Smooth muscle cell (in vitro differentiated cells): ENCODE measurements around the gene ZNF467. TPM values are rescaled to one million over a fixed set of nuclear protein-coding genes. Genes with fewer than 3 reads are reported as not detected.

Experiments
- DNase-seq: peaks from one replicate; lab custom pipeline; 2025; ENCODE audit not compliant: unreplicated experiment; lab: John Stamatoyannopoulos, UW
- H2AFZ ChIP-seq: fragments of 200-600 bp; sonication (generic); 2 replicates; pipeline ENCODE4 v1.6.0; 2016; ENCODE audit warnings: antibody characterized with exemption, low read depth, mild to moderate bottlenecking
- H3F3A ChIP-seq: fragments of 200-600 bp; sonication (generic); 2 replicates; pipeline ENCODE4 v1.6.0; 2017; ENCODE audit warnings: antibody characterized with exemption, low read depth
- H3K27ac ChIP-seq: fragments of 200-600 bp; sonication (generic); 2 replicates; pipeline ENCODE4 v1.5.1; 2016; ENCODE audit warnings: low read depth, mild to moderate bottlenecking
- H3K27me3 ChIP-seq: fragments of 200-600 bp; sonication (generic); 2 replicates; pipeline ENCODE4 v1.6.1; 2016; ENCODE audit warnings: low read depth, mild to moderate bottlenecking
- H3K36me3 ChIP-seq: fragments of 200-600 bp; sonication (generic); 2 replicates; pipeline ENCODE4 v1.5.1; 2016; ENCODE audit warnings: low read depth
- H3K4me1 ChIP-seq: fragments of 200-600 bp; sonication (generic); 2 replicates; pipeline ENCODE4 v1.5.1; 2016; ENCODE audit warnings: low read depth
- H3K4me2 ChIP-seq: fragments of 200-600 bp; sonication (generic); 2 replicates; pipeline ENCODE4 v1.6.0; 2016; ENCODE audit warnings: mild to moderate bottlenecking
- H3K4me3 ChIP-seq: fragments of 200-600 bp; sonication (generic); 2 replicates; pipeline ENCODE4 v1.5.1; 2016; ENCODE audit warnings: mild to moderate bottlenecking
- H3K79me2 ChIP-seq: fragments of 200-600 bp; sonication (generic); 2 replicates; pipeline ENCODE4 v1.6.0; 2016; ENCODE audit warnings: low read depth, mild to moderate bottlenecking
- H3K9ac ChIP-seq: fragments of 200-600 bp; sonication (generic); 2 replicates; pipeline ENCODE4 v1.6.0; 2016; ENCODE audit warnings: low read depth
- H3K9me3 ChIP-seq: fragments of 200-600 bp; sonication (generic); replicated peaks from 2 replicates; pipeline ENCODE4 v1.5.1; 2016; ENCODE audit warnings: low read depth
- H4K20me1 ChIP-seq: fragments of 200-600 bp; sonication (generic); 2 replicates; pipeline ENCODE4 v1.6.0; 2016; ENCODE audit warnings: low read depth
- CTCF ChIP-seq: fragments of 200-600 bp; sonication (generic); IDR thresholded peaks from 2 replicates; pipeline ENCODE4 v1.5.1; 2017; ENCODE audit warnings: borderline replicate concordance, mild to moderate bottlenecking, antibody characterized with exemption; ENCODE audit not compliant: insufficient read depth, poor library complexity, severe bottlenecking
- WGBS: methylation state at CpG from one replicate; pipeline ENCODE4 v1.1.7; 2016; ENCODE audit warnings: low lambda C conversion rate; 5-methylcytosine and 5-hydroxymethylcytosine counted together
- polyA plus RNA-seq: library from polyadenylated mRNA; unstranded; fragments of >200 nt; fragmentation: Nextera tagmentation; extraction: Ambion mirVana; gene quantifications from 2 replicates; pipeline ENCODE4 v1.2.1, GENCODE V29; 2016
- total RNA-seq: library from RNA; depleted of rRNA; stranded (reverse); fragments of >200 nt; gene quantifications from 2 replicates; pipeline ENCODE4 v1.2.3, GENCODE V29; 2014

ZNF467 gene
- total and polyA plus RNA-seq, 2 experiments from 2014 or later, result 2.0 to 8.2 TPM

- no peak for DNase-seq
- Histone ChIP-seq H3K36me3 (no peaks in the 10 kb centered on the region), H3K4me2 (peak overlapping the region; percentile 89), H3K9ac (peak overlapping the region; percentile 59), H3K27me3 (no peaks in the 10 kb centered on the region), H4K20me1 (peaks cover 4% of the 10 kb centered on the region), H3K27ac (peak overlapping the region; percentile 23), H3K4me3 (peak overlapping the region; percentile 71), H3K9me3 (no peaks in the 10 kb centered on the region), H3K4me1 (peaks cover 8% of the 10 kb centered on the region), H3K79me2 (peaks cover 22% of the 10 kb centered on the region), H3F3A (peaks cover 2% of the 10 kb centered on the region), H2AFZ (peak overlapping the region; percentile 65)
- no peak for TF ChIP-seq CTCF
- 2% methylated on average over 29 of the region's 48 CpGs for WGBS
Measured at GRCh38 chr7:149714910-149715471, 58.4 kb downstream of the ZNF467 start.

Other genes starting within 250 kb of the ZNF467 start
- 10.2 and 10.6 TPM in 2 replicates for gene ZNF862, start 64.8 kb upstream of the ZNF467 start, total RNA-seq
- 3.2 and 5.4 TPM in 2 replicates for gene ZNF862, start 64.8 kb upstream of the ZNF467 start, polyA plus RNA-seq
- gene ATP6V0E2, start 100.4 kb upstream of the ZNF467 start, total RNA-seq, result 1.3 and 4.6 TPM in 2 replicates
- gene ATP6V0E2, start 100.4 kb upstream of the ZNF467 start, polyA plus RNA-seq, result 4.6 and 20.0 TPM in 2 replicates